GM12873 (cell line): Measurements from ENCODE around the gene ZSCAN18.

Experiments
- CTCF ChIP-seq: IDR thresholded peaks from 2 replicates; pipeline ENCODE4 v1.5.1; 2012; ENCODE audit warnings: low read depth, mild to moderate bottlenecking, moderate library complexity, low read length, control low read depth; ENCODE audit not compliant: insufficient read depth; ENCODE audit errors: missing control alignments

Gene ZSCAN18

GRCh38 chr19:58059003-58059670, 38.9 kb downstream of the ZSCAN18 start, which contains the start of gene ZNF135:
TSS of gene ZNF135 (plus strand) at chr19:58059282. CDS start at chr19:58060003, 721 bp downstream.
- no peak for TF ChIP-seq CTCF

GRCh38 chr19:58058467-58058866, 39.6 kb downstream of the ZSCAN18 start:
- TF ChIP-seq CTCF: no peak

- TF ChIP-seq CTCF: no peak
Measured at GRCh38 chr19:58056861-58057260, 41.2 kb downstream of the ZSCAN18 start.

GRCh38 chr19:58056261-58056660, 41.8 kb downstream of the ZSCAN18 start:
- no peak for TF ChIP-seq CTCF

GRCh38 chr19:58054901-58055874, 42.8 kb downstream of the ZSCAN18 start:
- TF ChIP-seq CTCF: no peak

GRCh38 chr19:58053480-58054156, 44.4 kb downstream of the ZSCAN18 start:
- TF ChIP-seq CTCF: no peak

GRCh38 chr19:58052256-58052655, 45.8 kb downstream of the ZSCAN18 start:
- no peak for TF ChIP-seq CTCF
